GM10266 (cell line): ENCODE data around the gene SELENOV.

Source experiments
- DNase-seq: peaks from one replicate; pipeline ENCODE4 v3.0.0; 2012; ENCODE audit errors: extremely low spot score
- CTCF ChIP-seq: IDR thresholded peaks from 2 replicates; pipeline ENCODE4 v1.5.1; 2012; ENCODE audit warnings: mild to moderate bottlenecking, low read depth; ENCODE audit not compliant: control insufficient read depth, insufficient read depth; ENCODE audit errors: missing control alignments

The SELENOV gene

GRCh38 chr19:39480337-39481228 lies 34.4 kb upstream of the SELENOV start, which contains the start of gene TIMM50:
TIMM50 (plus strand) TSS chr19:39480838; CDS start chr19:39480854, 16 bp downstream.
- no peak for TF ChIP-seq CTCF
- peak; percentile 93 for DNase-seq

- no peak for DNase-seq
- no peak for TF ChIP-seq CTCF
These were observed 33.8 kb upstream of the SELENOV start for GRCh38 chr19:39481229-39481545.

GRCh38 chr19:39481676-39482075 lies 33.3 kb upstream of the SELENOV start:
- DNase-seq = no peak
- no peak for TF ChIP-seq CTCF

- no peak for TF ChIP-seq CTCF
These were observed 31.8 kb upstream of the SELENOV start for GRCh38 chr19:39483141-39483540.

GRCh38 chr19:39489756-39490155 lies 25.2 kb upstream of the SELENOV start:
- no peak for TF ChIP-seq CTCF
- DNase-seq = no peak

More at GRCh38 chr19:39483141-39483540, 31.8 kb upstream of the SELENOV start:
- DNase-seq = no peak

GRCh38 chr19:39492225-39492624 lies 22.7 kb upstream of the SELENOV start:
- TF ChIP-seq CTCF = no peak

GRCh38 chr19:39492788-39493187 lies 22.2 kb upstream of the SELENOV start:
- no peak for DNase-seq
- TF ChIP-seq CTCF = no peak

More at GRCh38 chr19:39492225-39492624, 22.7 kb upstream of the SELENOV start:
- no peak for DNase-seq
